Stimulated activated CD8-positive, alpha-beta memory T cell treated with anti-CD3 and anti-CD28 coated beads, Interleukin-15, amount 100 ng/mL, for 24 hours (primary cell): ENCODE results near the gene DPF1.
"Not testable (repeated sequence)": the region's sequence is repeated elsewhere in the genome, so short reads cannot be mapped to it uniquely, and the experiment has no call there.

Experiments used
- DNase-seq: peaks from one replicate; pipeline ENCODE4 v3.0.0-alpha.2; 2020; ENCODE audit warnings: low read depth

Gene DPF1

DNA sequence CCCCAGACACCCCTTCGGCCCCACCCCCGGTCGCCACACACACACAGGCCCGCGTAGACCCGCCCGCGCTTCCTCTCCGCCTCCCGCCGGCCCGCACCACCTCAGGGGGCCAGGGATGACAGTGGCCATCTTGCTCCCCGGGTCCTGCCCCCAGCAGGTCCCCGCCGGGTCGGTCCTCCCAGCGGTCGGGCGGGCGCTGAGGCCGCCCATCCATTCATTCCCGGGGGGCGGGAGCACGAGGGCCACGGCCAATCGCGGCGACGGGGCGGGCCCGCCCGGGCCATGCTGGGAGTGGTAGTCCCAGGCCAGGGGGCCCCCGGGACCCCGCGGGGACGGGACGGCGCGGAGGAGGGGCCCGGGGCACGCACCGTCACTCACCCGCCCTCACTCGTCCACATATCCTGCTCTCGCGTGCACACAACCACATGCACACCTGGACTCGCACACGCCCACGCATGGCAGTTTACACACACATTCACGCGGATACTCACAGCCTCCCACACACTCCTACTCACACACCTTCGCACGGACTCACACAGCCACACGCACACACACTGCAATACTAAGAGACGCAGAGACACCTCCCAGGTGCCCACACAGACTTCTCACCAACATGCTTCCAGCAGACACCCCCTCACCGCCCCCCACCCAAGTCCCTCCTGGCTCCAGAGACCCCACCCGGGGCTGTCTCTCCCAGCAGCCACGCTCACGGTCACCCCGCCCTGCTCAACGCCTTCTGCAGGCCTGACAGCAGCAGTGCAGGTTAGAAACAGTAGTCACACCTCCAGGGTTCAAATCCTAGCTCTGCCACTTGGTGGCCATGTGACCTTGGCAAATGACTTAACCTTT, at the start of gene DPF1:
DPF1 (minus strand) TSS at position 209 of the 849 bp plus-strand sequence; CDS start at position 129, 80 bp downstream.
- peak; percentile 38 for DNase-seq

DNA sequence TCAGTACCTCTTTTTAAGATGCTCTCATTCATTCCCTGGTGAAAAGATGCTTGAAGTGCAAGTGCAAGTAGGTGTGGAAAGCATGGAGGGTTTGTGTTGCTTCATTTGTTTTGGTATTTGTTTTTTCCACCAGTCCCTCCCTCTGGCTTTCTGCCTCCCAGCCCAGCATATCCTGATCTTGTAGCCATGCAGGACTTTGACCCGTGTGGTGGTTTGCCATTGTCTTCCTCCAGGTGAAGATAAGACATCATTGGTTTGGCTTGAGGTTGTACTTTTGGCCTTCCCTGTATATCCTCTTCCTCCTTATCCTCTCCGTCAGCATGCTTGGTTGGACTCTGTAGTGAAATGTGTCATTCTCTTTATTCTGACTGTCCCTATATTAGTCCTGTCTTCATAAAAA, 49.5 kb upstream of the DPF1 start:
- DNase-seq, result no peak

DNA sequence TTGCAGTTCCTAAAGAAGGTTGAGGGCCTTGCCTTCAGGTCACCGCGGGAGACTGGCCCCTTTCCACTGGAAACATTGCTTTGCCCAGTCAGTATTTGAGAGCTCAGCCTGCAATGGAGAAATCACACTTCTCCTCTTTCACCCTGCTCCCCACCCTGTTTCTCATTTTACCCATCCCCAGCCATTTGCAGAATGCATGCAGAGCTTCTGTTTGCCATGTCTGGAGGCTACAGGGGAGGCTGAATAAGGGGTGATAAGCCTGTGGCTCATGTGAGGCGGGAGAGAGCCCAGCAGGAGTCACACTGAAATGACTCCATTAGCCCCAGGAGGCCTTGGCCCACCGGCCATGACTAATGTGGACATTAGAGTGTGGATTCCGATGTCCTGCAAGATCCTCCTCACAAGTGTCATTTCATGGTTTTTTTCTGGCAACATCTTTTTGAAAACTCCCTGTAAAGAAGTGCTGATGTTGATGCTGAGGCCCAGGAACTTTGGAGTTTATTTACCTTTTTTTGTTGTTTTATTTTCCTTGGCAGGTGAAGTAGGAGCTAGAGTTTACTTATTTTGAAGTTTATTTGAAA, 46.7 kb upstream of the DPF1 start:
- no peak for DNase-seq

DNA sequence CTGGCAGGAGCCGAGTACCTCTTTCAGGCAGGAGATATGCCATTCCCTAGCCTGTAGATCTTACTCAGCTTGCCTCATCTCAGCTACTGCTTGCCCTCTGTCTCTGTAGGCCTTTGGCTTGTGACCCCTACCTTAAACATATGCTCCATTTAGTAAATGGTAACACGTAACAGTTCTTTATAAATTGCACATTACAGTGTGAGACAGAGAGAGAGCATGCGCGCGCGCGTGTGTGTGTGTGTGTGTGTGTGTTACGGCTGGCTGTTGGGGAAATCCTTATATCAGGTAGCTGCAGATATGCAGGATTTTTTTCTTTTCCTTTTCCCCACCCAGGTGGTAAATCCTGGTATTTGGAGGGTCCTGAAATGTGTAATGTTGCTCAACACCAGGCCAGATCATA, 44.5 kb upstream of the DPF1 start:
- DNase-seq, result no peak

DNA sequence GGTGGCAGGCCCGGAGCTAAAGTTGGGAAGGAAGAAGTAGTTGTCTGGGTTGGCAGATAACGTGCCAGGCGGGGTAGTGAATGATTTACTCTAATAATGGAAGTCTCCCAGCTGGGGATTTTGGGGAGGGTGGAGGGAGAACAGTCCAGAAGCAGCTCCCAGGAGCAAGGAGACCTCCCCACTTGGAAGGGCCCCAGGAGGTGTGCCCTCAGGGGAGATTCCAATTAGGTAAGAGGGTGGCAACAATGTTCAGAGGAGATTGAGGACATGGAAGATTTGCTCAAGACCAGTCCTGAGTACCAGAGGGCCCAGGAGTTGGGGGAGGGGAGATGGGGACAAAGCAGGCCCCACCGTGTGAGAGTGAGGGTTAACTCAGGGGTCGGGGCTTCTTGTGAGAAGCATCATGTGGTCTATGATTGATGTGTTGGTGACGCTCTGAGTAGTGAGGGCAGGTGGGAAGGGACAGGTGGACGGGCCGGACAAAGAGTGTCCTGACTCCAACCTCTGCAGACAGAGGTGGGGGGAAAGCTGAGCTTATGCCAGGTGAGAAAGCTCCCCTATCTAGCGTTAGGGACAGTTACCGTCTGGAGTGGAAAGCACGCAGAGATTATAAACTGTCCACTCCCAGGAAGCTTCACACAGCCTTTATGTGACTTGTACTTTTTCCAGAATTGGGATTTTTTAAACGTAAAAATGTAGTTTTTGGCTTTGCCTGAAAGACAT, 43.9 kb upstream of the DPF1 start:
- no peak for DNase-seq

DNA sequence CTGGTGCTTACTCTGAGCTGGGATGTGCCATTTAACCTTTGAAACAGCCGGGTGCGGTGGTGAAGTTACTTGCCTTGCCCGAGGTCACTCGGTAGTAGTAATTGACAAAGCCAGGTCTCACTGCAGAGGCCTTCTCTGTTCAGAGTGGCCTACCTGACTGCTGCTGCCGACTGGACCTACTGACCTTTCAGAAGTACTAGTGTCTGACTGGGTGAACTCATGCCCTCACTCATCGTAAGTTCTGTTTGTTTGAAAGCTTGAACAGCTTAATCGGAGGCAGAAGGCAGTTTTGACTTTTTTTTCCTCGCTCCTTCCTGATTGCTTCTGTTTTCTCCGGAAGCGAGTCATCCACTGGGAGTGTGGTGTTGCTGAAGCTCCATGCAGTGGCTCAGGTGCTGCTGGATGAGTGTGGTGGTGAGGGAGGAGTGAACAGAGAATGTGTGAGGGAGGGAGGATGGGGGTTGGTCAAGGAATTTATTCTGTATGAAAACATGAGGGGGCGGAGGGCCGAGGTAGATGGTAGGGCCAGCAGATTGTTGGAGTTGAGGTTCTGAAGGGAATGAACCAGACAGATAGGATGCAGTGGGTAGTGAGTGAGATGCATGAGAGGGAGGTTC, 43.1 kb upstream of the DPF1 start:
- no peak for DNase-seq

DNA sequence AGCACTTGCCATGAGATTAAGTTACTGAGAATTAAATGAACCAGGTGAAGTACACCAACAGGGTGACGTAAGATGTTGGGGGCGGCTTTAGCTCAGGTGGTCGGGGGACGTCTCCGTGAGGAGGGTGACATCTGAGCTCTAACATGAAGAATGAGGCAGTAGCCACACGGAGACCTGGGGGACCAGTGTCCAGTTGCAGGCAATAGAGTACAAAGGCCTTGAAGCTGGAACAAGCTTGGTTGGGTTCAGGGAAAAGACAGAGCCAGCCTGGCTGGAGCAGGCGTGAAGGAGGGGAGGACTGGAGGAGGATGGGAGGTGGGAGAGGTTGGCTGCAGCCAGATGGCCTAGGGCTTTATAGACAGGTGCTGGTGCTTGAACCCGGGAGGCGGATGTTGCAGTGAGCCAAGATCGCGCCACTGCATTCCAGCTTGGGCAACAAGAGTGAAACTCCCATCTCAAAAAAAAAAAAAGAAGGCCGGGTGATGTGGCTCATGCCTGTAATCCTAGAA, 42.0 kb upstream of the DPF1 start:
- DNase-seq, result no peak

DNA sequence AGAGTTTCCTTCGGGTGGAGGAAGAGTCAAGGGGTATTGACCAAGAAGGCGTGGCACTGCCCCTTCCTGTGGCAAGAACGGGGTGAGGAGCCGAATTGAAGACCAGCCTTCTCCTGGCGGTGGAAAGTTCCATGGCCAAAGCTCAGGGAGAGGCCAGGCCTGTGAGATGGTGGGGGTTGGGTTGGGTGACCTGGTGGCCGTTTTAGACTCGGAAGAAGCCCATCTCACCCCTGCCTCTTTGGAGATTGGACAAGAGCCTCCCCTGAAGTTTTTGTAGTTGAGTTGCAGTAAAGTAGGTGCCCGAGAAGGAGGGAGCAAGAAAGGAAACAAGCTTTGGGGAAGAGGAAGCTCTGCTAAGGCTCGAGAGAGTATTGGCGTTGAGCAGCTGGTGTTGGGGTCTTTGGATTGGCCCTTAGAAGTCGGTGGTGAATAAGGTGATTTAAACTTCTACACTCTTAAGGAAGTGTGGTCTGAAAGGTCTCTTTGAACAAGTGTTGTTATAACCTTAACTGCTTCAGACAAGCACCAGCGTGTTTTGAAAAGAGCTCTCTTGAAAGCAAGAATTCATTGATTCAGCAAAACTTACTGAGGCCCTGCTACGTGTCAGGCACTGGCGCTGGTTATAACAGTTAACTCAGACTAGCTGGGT, 41.3 kb upstream of the DPF1 start:
- no peak for DNase-seq

DNA sequence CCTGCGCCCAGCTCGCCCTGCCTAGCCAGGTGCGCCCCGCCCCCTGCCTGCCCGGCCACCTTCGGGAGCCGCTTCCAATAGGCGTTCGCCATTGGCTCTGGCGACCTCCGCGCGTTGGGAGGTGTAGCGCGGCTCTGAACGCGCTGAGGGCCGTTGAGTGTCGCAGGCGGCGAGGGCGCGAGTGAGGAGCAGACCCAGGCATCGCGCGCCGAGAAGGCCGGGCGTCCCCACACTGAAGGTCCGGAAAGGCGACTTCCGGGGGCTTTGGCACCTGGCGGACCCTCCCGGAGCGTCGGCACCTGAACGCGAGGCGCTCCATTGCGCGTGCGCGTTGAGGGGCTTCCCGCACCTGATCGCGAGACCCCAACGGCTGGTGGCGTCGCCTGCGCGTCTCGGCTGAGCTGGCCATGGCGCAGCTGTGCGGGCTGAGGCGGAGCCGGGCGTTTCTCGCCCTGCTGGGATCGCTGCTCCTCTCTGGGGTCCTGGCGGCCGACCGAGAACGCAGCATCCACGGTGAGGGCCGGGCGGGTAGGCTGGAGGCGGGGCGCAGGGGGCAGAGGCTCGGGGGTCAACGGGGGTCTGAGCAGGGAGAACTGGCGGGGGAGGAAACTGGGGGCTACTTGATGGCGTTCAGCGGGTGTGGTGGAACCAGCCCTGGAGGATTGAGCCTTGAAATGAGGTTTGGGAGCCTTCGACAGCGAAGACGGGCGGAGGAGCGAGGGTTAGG, 40.6 kb upstream of the DPF1 start, which contains the start of gene SPINT2:
SPINT2 (plus strand) TSS at position 88 of the 727 bp plus-strand sequence; CDS start at position 408, 320 bp downstream.
- DNase-seq, result peak; percentile 26

DNA sequence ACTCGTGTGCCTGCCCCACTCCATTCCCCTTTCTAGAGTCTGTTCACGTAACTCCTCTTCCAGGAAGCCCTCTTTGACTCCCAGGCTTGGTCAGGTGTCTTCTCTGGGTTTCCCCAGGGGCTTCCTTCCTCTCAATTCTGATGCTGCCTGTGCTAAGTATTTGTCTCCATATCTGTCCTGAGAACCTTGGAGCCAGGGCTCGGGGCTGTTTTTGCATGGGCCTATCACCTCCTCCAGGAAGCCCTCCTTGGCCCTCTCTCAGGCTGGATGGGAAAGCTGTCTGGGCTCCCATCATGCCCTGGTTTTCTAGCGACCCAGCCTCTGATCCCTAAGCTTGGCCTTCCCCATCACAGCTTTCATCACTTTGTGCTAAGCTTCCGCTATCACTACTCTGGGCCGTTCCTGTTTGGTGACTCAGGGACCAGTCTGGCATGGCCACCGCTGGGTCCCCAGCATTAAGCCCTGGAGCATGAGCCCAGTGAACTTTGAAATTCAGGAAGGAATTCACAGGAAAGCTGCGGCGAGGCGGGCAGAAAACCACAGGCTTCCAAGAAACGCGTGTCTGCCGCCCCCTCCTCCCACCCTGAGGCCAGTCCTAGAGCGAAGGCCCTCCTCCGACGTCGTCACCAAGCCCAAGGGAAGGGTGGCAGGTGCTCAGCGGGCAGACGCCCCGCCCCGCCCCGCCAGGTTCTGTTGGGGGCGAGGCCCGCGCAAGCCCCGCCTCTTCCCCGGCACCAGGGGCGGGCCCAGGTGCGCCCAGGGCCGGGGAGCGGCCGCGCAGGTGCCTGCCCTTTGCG, 39.9 kb upstream of the DPF1 start:
- DNase-seq, result no peak

DNA sequence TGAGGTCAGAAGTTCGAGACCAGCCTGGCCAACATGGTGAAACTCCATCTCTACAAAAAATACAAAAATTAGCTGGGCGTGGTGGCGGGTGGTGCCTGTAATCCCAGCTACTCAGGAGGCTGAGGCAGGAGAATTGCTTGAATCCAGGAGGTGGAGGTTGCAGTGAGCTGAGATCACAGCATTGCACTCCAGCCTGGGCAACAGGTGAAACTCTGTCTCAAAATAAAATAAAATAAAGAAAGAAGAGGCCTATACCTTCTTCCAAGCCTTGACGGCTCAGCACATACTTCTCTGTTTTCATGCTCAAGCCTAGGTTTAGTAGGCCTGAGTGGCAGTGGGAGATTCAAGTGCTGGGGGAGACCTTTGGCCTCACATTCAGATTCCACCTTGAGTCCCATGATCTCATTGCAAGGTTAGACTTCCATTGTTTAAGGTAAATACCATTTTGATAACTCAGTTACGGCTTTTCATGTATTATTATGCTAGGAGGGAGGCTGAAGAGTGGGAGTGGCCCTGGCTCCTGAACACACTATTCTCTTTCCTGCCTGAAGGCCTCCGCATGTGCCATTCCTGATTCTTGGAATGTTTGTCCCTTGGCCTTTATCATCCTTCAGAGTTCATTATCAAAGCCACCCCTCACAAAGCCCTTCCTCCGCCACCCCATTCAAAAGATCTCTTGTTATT, 38.7 kb upstream of the DPF1 start:
- no peak for DNase-seq

DNA sequence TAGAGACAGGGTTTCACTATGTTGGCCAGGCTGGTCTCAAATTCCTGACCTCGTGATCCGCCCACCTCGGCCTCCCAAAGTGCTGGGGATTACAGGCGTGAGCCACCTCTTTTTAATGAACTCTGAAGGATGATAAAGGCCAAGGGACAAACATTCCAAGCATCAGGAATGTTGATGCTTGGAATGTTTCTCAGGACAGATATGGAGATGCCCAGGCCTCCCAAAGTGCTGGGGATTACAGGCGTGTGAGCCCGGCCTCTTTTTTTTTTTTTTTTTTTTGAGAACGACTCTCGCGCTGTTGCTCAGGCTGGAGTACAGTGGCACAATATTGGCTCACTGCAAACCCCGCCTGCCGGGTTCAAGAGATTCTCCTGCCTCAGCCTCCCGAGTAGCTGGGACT, 37.9 kb upstream of the DPF1 start:
- DNase-seq, result not testable (repeated sequence)

DNA sequence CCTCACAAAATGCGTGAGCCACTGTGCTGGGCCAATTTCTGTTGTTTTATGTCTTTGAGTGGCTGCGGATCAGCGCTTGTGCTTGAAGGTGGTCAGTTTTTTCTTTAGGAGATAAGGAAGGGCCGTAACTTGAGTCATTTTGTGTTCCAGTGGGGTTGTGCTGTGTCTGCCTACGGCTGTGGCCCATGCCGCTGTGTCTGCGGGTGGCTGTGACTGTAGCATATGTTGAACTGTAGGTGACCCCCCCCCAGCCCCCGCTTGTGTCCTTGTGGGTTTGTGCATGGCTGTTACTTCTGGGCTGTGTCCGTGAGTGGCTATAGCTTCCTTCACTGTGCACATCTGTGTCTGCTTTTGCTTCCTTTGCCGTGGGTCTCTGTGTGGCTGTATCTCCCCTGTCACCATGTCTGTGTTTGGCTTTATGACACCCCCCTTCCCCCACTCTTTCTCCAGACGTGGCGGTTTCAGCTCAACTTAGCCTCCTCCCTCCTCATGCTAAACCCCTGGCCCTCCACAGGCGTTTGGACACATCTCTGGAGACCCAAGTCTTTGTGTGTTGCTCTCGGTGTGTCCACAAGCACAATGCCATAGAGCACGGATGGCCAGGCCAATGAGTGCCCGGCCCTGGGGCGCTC, 31.5 kb upstream of the DPF1 start:
- DNase-seq, result no peak

DNA sequence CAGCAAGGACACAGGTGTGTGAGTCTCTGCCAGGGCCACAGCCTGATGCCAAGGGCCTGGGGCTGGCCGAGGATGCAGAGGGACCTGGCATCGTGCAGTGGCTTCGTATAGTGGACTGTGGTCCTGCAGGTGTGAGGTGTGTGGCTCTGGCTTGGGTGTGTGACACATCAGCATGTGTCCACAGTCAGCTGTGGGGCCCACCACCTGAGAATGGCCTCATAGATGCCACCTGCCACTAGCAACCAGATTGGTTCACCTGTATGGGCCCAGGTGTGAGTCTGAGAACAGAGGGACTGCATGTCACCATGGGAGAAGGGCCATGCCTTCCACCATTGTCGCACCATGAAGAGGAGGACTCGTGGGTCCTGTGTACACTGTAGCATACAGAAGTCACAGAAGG, 29.8 kb upstream of the DPF1 start:
- no peak for DNase-seq

DNA sequence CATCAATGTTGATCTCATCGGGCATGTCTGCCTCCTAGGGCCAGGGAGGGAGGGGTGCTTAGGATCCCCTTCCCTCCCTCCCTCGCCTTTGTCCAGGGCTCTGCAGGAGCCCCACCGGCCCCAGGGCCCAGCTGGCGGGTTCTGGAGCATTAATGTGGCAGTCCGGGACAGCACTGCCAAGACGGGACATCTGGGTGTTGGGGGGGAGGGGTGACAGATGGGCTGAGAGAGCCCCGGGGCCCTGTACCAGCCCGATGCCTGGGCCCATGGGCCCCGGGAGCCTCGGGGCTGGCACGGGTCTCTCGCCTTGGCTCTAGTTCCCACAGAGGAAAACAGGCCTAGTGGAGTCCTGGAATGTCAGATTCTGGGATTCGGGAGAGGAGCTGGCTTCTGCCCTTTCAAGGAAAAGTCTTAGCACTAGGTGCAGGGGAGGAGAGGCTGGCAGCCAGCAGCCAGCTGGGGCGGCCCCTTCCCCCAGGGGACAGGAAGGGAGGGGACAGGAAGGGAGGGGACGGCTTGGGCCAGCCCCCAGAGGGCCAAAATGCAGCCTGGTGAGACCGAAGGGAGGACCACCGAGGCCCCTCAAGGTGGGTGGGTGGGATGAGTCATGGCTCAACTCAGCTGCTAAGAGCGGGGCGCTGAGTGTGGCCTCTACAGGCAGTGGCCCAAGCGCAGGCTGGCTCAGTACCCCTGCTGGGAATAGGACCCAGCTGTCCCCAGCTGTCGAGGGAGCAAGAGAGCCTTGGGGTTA, 29.1 kb upstream of the DPF1 start:
- DNase-seq, result no peak

DNA sequence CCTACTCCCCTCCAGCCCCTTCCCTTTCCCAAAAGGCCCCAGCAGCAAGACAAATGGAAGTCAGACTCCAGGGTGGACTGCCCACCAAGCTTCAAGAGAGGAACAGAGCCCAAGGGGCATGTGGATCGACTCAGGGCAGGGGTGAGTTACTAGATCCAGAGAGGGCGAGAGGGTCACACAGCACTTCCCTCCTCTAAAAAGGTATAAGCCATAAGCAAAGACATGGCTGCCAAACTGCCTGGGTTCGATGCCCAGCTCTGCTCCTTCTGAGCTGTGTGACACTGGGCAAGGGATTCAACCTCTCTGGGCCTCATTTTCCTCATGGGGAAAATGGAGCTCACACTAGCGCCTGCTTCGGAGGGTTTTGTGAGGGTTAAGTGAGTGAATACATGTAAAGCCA, 28.4 kb upstream of the DPF1 start:
- no peak for DNase-seq

DNA sequence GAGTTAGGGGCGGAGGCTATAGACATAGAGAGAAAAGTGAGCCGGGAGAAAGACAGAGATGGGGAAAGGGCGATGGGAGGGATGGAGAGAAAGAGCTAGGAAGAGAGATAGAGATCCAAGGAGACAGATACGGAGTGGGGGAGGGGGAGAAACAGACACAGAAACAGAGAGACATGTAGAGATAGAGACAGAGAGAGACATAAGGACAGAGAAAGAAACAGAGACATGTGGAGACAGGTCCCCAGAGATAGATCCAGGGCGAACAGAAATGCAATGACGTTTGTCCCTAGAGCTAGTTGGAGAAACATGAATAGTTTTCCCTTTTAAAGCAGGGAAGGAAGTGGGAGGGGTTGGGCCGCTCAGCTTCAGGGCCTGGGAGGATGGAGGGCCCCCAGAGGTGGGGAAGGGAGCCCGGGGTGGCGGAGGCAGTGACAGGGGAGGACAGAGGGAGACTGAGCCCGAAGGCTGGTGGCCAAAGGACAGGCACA, 27.6 kb upstream of the DPF1 start:
- no peak for DNase-seq
